Epithelial cell of proximal tubule (primary cell): ENCODE data around the gene ERF. TPM values are rescaled to one million over a fixed set of nuclear protein-coding genes. Genes with fewer than 3 reads are reported as not detected.

Experiments used
- DNase-seq: peaks from one replicate; pipeline ENCODE4 v3.0.0-alpha.2; 2011; ENCODE audit warnings: low read depth
- H3K4me3 ChIP-seq: 2 replicates; pipeline ENCODE4 v1.5.1; 2011; ENCODE audit warnings: low read depth, mild to moderate bottlenecking, low read length
- total RNA-seq: library from RNA; depleted of rRNA; stranded (reverse); fragments of >200 nt; gene quantifications from 2 replicates; pipeline ENCODE4 v1.2.3, GENCODE V29; 2015
- TF ChIP-seq, protein P1 (sequence below): conservative IDR thresholded peaks from 2 replicates; pipeline ENCODE4 v1.5.1; 2012; ENCODE audit warnings: low read depth, mild to moderate bottlenecking, low read length

Gene ERF
- total RNA-seq, 1 donor from 2014 or later: 36.3 TPM

DNA sequence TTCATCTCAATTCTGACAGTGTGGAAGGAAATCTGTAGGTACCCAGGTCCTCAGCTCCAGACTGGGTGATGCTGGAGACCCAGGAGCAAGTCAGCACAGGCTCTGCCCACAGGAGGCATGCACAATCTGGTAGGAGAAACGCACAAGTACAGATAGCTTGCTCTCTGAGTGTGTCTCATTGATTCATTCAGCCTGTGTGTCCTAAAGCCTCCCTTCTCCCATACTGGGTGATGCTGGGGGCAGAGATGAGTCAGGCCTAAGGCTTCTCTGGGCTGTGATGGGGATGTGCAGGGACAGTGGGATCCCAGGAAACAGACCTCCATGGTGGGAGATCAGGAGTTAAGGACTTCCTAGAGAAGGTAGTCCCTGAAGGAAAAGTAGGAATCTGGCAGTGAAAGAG is 28.0 kb downstream of the ERF start:
- no peak overlapping the region for H3K4me3 ChIP-seq

DNA sequence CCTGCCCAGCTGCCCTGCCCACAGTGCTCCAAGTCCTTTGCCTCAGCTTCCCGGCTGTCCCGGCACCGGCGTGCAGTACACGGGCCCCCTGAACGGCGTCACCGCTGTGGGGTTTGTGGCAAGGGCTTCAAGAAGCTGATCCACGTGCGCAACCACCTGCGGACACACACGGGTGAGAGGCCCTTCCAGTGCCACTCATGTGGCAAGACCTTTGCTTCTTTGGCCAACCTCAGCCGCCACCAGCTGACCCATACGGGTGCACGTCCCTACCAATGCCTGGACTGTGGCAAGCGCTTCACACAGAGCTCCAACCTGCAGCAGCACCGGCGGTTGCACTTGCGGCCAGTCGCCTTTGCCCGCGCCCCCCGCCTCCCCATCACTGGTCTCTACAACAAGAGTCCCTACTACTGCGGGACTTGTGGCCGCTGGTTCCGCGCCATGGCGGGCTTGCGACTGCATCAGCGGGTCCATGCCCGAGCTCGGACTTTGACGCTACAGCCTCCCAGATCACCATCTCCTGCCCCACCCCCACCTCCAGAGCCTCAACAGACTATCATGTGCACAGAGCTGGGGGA is 29.1 kb downstream of the ERF start:
- TF ChIP-seq, protein P1, sequence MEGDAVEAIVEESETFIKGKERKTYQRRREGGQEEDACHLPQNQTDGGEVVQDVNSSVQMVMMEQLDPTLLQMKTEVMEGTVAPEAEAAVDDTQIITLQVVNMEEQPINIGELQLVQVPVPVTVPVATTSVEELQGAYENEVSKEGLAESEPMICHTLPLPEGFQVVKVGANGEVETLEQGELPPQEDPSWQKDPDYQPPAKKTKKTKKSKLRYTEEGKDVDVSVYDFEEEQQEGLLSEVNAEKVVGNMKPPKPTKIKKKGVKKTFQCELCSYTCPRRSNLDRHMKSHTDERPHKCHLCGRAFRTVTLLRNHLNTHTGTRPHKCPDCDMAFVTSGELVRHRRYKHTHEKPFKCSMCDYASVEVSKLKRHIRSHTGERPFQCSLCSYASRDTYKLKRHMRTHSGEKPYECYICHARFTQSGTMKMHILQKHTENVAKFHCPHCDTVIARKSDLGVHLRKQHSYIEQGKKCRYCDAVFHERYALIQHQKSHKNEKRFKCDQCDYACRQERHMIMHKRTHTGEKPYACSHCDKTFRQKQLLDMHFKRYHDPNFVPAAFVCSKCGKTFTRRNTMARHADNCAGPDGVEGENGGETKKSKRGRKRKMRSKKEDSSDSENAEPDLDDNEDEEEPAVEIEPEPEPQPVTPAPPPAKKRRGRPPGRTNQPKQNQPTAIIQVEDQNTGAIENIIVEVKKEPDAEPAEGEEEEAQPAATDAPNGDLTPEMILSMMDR: no peak
- no peak for DNase-seq
- H3K4me3 ChIP-seq: no peak overlapping the region

More for the DNA sequence above, 28.0 kb downstream of the ERF start:
- TF ChIP-seq, protein P1: no peak
- no peak for DNase-seq

DNA sequence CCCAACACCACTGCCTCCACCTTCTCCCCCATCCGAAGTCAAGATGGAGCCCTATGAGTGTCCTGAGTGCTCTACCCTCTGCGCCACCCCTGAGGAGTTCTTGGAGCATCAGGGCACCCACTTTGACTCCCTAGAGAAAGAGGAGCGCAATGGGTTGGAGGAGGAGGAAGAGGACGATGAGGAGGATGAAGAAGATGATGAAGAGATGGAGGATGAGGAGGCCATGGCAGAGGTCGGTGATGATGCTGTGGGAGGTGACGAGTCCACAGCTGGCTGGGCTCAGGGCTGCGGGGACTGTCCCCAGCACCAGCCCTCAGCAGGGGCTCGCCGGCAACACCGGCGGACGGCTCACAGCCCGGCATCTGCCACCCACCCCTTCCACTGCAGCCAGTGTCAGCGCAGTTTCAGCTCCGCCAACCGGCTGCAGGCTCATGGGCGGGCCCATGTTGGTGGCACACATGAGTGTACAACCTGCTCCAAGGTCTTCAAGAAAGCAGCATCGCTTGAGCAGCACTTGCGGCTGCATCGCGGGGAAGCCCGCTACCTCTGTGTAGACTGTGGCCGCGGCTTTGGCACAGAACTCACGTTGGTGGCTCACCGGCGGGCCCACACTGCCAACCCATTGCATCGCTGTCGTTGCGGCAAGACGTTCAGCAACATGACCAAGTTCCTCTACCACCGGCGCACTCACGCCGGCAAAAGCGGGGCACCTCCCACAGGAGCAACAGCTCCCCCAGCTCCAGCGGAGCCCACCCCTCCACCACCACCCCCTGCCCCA is 29.8 kb downstream of the ERF start:
- no peak for DNase-seq
- H3K4me3 ChIP-seq: no peak overlapping the region
- TF ChIP-seq, protein P1: no peak

DNA sequence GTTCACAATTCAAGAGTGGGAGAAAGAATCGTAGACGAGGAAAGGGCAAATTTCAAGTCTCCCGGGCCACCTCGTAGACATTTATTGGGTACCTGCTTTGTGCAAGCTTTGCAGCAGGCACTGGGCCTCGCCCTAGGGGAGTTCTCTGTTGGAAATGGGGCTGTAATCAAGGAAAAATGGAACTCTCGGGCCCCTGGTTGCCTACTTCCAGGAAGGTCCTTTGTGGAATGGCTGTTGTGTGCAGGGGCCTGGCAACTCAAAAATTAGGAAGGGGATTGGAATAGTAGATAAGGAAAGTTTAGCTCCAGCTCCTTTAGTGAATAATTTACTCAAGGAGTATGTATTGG is 34.2 kb downstream of the ERF start:
- TF ChIP-seq, protein P1: no peak
- H3K4me3 ChIP-seq: peak overlapping the region; percentile 99
- no peak for DNase-seq

DNA sequence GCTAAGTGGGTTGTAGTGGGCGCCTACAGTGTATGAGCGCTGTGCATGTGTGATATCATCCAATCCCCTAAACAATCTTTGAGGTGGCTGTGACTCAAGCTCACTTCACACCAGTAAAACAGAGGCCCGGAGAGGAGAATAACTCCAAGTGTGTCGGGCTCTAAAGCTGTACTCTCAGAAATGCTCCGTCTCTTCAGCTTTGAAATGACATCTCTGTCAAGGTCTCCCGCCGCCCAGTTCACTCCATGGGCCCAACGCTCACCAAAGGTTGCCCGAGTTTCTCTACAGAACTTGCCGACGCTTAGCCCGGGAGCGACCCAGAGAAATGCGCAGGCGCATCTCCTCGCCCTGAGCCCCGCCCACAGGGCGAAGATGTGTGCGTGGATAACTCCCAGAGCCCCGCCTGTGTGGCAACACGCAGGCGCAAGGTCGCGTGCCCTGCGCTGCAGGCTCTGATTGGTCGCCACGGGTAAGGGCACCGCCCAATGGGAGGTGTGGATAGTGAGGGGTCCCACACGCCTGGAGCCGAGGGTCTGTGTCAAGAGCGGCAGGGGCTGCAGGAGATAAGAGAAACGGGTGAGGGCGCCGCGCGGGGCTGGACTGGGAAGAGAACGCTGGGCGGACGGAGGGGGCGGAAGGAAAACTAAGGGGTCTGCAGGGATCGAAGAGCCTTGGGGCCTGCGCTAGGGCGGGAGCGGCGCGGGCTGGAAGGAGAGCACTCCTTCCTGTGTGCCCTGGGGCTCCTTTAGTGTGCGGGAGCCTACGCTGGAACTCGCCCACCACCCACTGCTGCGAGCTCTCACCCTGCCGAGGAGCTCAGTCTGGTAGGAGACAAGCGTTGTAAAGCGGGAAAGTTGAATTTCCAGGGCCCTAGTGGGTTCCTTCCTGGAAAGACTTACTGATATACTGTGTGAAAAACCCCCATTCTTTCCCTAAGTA is 34.8 kb downstream of the ERF start, which contains the start of gene ZNF526:
Gene ZNF526 (plus strand): TSS at position 501 of the 939 bp plus-strand sequence. CDS start 4,092 bp downstream, outside the sequence.
- H3K4me3 ChIP-seq: peak within 1 kb of the TSS; percentile 99
- TF ChIP-seq, protein P1: no peak
- peak; percentile 69 for DNase-seq

DNA sequence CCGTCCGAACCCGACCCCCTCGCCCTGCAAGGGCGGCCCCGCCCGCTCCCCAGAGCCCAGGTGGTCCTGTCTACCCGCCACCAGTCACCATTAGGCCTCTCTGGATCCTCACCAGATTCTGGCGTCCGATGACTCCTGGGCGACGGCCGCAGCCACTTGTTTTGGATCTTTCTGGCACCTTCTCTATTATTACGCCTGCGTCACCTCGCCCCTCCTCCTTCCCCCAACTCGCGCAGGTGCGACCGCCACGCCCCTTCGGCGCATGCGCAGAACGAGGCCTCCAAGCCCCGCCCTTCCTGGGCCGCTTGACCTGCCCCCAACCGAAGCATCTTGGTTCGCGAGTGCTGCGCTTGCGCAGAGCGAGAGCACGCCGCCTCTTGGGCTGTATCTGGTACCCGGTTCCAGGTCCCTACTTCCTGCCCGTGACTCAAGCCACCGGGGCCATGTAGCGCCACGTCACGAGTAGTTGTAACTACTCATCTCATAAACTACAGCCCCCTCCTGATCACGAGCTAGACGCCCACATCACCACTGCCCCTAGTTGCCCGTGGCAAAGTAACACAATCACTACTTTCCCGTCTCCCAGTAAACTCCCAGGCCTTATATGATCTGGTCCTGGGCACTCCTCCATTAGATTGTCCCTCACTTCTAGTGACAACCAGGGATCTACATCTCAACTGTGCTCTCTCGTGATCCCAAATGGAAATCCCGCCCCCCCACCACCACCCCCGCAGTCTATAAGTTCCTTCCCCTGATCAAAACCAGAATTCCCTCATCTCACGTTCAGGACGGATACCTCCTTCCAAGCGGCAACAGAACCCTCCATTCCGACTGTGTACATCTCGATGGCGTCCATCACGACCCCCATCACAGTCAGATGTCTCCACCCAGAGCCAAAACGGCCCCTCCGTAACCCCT is 37.1 kb downstream of the ERF start, which contains the start of gene DEDD2:
Gene DEDD2 (minus strand): TSS at position 158 of the 918 bp plus-strand sequence. CDS start 670 bp downstream, outside the sequence.
- peak within 1 kb of the TSS; percentile 77 for H3K4me3 ChIP-seq
- TF ChIP-seq, protein P1: no peak
- peak; percentile 70 for DNase-seq
